ENCODE results near the gene KCNMB1.
"Not testable (repeated sequence)": the region's sequence is repeated elsewhere in the genome, so short reads cannot be mapped to it uniquely, and the experiment has no call there.

KCNMB1 gene

DNA sequence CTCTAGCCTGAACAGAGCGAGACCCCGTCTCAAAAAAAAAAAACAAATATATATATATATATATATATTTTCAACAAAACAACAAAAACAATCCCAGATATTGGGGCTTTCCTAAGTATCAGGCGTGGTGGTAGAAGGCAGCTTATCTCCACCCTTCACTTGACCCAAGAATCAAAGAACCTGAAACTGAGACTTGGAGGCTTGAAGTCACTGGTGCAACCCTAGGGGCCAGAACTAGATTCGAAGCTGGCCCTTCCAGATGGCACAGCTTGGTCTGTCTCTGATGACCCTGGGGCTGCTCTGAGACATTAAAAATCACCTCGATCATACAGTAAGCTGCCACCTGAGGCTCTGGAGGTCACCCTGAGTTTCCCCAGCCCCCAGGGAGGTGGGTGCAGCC lies 1.3 kb upstream of the KCNMB1 start:
- Histone ChIP-seq H3K27ac (ENCODE audit: low read length) (no peak overlapping the region), H3K36me3 (ENCODE audit: control insufficient read depth, low read depth, low read length) (no peaks in the 10 kb centered on the region), H3K4me3 (ENCODE audit: low read length) (no peak overlapping the region), H3K27me3 (ENCODE audit: control insufficient read depth, insufficient read depth, low read length) (no peaks in the 10 kb centered on the region), H3K4me1 (ENCODE audit: control insufficient read depth, low read depth, low read length) (peaks cover 27% of the 10 kb centered on the region), H3K9ac (ENCODE audit: low read length) (no peak overlapping the region), H3K9me3 (ENCODE audit: control insufficient read depth, low read depth, low read length) (no peaks in the 10 kb centered on the region)

DNA sequence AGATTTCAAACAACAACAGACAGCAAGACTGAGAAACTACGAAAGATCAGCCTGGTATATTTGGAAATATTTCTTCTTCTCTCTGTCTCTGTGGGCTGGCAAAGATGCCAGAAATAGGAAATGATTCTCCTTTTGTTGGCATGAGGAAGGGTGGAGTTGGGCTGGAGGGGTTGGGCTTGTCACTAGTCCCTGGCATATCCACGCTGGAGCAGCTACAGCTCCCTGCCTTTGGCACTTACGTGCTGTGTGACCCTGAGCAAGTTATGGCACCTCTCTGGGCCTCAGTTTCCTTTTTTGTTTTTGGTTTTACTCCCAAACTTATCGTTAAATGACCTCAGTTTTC lies 354 bp upstream of the KCNMB1 start:
- Histone ChIP-seq H3K4me1 (ENCODE audit: control insufficient read depth, low read depth, low read length) (peaks cover 25% of the 10 kb centered on the region), H3K4me3 (ENCODE audit: low read length) (no peak overlapping the region), H3K27ac (ENCODE audit: low read length) (no peak overlapping the region), H3K36me3 (ENCODE audit: control insufficient read depth, low read depth, low read length) (no peaks in the 10 kb centered on the region), H3K9ac (ENCODE audit: low read length) (no peak overlapping the region), H3K27me3 (ENCODE audit: control insufficient read depth, insufficient read depth, low read length) (no peaks in the 10 kb centered on the region), H3K9me3 (ENCODE audit: control insufficient read depth, low read depth, low read length) (no peaks in the 10 kb centered on the region)

DNA sequence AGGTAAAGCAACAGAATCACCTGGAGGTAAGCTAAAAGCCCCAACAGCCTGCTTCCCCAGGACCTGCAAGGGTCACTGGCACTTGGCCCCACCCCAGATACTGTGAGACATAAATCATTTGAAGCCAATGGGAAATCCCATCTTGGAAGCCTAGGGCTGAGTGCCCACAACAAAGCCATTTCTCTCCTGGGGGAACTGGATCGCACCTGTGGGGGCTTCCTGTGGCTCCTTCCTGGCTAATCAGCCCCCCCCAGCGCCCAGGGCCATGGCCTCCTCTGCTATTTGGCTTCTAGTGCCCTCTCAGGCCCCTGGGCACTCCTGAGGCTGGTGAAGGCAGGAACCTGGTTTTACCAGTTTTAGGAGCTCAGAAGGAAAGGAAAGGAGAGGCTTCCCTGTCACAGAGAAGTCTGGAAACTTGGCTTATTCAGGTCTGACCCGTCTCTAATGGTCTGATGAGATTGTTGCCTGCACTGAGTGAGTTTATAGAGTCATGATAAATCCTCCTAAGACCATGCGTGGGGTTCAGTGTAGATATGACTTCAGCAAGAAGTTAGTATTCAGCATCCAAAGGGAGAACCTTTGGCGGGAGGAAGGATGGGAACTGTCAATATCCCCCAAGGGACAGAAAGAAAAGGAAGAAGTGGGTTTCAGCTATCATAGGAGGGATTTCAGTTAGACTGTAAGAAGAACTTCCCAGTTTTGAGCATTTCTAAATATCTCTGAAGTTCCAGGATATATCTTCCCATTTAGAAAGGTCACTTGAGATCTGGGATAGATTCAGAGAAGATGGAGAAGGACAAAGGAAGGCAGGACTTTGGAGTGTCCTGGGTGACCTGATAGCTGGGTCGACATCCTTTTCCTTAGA lies 1.2 kb downstream of the KCNMB1 start:
- Histone ChIP-seq H3K9ac (ENCODE audit: low read length) (no peak overlapping the region), H3K4me3 (ENCODE audit: low read length) (no peak overlapping the region), H3K36me3 (ENCODE audit: control insufficient read depth, low read depth, low read length) (no peaks in the 10 kb centered on the region), H3K27ac (ENCODE audit: low read length) (no peak overlapping the region), H3K27me3 (ENCODE audit: control insufficient read depth, insufficient read depth, low read length) (no peaks in the 10 kb centered on the region), H3K9me3 (ENCODE audit: control insufficient read depth, low read depth, low read length) (no peaks in the 10 kb centered on the region), H3K4me1 (ENCODE audit: control insufficient read depth, low read depth, low read length) (peaks cover 15% of the 10 kb centered on the region)

DNA sequence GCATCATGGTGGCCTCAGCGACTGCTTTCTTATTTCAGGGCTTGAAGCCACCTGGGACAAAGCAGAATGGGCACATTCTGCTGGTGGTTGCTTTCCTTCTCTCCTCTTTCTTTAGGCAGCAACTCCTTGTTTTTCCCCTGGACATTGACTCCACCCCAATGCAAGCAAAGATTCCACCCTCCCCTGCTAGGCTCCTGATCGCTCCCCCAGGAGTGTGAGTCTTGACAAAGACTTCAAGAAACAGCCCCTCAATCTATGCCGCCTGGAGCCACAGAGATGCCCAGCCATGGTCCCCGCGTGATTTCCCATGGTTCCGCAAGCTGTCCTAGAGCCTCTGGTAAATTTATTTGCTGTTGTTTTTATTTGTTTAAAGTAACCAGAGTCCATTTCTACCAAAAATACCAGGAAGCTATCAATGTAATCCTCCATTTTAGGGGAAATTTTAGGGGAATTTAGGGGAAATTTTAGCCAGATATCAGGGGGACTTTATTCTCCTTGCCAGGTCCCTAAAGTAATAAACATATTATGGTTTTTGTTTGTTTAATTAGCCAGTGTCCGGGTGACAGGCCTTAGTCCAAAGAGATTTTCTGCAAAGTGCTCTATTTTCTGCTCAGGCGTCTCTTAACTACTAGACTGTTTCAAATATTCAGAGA lies 2.3 kb downstream of the KCNMB1 start:
- H3K9ac ChIP-seq (ENCODE audit: low read length), result no peak overlapping the region
- no peak overlapping the region for H3K4me3 ChIP-seq (ENCODE audit: low read length)
- peaks cover 15% of the 10 kb centered on the region for H3K4me1 ChIP-seq (ENCODE audit: control insufficient read depth, low read depth, low read length)
- H3K9me3 ChIP-seq (ENCODE audit: control insufficient read depth, low read depth, low read length), result no peaks in the 10 kb centered on the region
- no peaks in the 10 kb centered on the region for H3K27me3 ChIP-seq (ENCODE audit: control insufficient read depth, insufficient read depth, low read length)
- no peak overlapping the region for H3K27ac ChIP-seq (ENCODE audit: low read length)
- no peaks in the 10 kb centered on the region for H3K36me3 ChIP-seq (ENCODE audit: control insufficient read depth, low read depth, low read length)

DNA sequence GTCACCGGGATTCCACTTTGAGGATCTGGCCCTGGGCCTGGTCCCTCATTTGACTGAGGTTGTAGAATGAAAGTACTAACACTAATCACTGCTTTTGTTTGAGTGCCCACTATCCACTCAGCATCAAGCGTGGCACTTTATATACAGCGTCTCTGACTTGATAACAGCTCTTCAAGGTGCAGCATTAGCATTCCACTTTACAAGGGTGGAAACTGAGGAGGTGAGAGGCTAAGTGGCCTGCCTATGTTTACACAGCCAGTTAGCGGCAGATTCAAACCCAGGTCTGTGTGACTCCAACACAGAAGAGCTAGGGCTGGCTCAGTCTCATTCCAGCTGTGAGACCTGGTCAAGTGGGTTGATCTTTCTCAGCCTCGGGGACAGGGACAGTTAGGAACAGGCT lies 5.9 kb downstream of the KCNMB1 start:
- Histone ChIP-seq H3K9ac (ENCODE audit: low read length) (no peak overlapping the region), H3K27me3 (ENCODE audit: control insufficient read depth, insufficient read depth, low read length) (no peaks in the 10 kb centered on the region), H3K9me3 (ENCODE audit: control insufficient read depth, low read depth, low read length) (no peaks in the 10 kb centered on the region), H3K4me3 (ENCODE audit: low read length) (no peak overlapping the region), H3K36me3 (ENCODE audit: control insufficient read depth, low read depth, low read length) (no peaks in the 10 kb centered on the region), H3K27ac (ENCODE audit: low read length) (no peak overlapping the region), H3K4me1 (ENCODE audit: control insufficient read depth, low read depth, low read length) (peaks cover 15% of the 10 kb centered on the region)

DNA sequence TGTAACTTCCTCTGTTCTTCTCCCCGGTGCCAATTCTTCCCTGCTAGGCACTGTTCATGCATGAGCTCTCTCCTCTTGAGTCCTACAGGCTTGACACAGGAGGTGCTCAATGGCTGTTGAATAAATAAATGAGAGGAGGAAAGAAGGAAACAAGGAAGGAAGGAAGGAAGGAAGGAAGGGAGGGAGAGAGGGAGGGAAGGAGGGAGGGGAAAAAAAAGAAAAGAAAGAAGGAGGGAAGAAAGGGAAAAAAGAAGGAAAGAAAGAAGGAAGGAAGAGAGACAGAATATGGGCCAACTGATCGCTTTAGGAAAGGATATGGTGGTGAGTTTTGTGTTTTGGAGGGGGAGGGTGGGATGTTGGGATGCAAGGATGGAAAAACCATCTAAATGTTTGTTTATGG lies 6.4 kb downstream of the KCNMB1 start:
- Histone ChIP-seq H3K9ac (ENCODE audit: low read length) (no peak overlapping the region), H3K27me3 (ENCODE audit: control insufficient read depth, insufficient read depth, low read length) (no peaks in the 10 kb centered on the region)

DNA sequence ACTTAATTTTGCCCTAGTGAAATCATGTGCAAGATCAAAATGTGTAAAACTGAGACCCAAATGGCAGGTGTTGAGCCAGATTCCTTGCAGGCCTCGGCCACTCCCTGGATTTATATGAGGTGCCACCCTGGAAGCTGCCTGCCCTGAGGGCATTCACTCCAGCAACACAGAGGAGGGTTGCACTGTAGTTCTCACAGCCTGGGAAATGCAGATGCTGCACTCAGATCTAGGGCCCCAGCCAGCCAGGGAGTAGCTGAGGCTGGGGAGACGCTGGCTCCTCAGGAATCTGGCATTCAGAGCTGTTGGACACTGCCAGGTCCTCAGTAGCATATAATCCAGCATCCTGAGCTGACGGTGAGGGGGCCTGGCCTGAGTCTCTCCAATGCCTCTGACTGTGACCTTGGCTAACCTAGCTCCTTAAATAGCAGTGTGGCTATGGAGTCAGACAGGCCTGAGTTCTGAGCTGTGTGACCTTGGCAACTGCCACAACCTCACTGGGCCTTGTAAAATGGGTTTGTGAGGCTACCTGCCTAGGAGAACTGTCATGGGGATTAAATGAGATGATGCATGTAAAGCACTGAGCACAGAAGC lies 8.7 kb downstream of the KCNMB1 start:
- Histone ChIP-seq H3K4me3 (ENCODE audit: low read length) (no peak overlapping the region), H3K9ac (ENCODE audit: low read length) (no peak overlapping the region), H3K4me1 (ENCODE audit: control insufficient read depth, low read depth, low read length) (no peaks in the 10 kb centered on the region), H3K36me3 (ENCODE audit: control insufficient read depth, low read depth, low read length) (no peaks in the 10 kb centered on the region), H3K27me3 (ENCODE audit: control insufficient read depth, insufficient read depth, low read length) (no peaks in the 10 kb centered on the region), H3K27ac (ENCODE audit: low read length) (no peak overlapping the region), H3K9me3 (ENCODE audit: control insufficient read depth, low read depth, low read length) (no peaks in the 10 kb centered on the region)

More for the DNA sequence above, 6.4 kb downstream of the KCNMB1 start:
- H3K9me3 ChIP-seq (ENCODE audit: control insufficient read depth, low read depth, low read length), result no peaks in the 10 kb centered on the region
- H3K36me3 ChIP-seq (ENCODE audit: control insufficient read depth, low read depth, low read length), result no peaks in the 10 kb centered on the region
- peaks cover 15% of the 10 kb centered on the region for H3K4me1 ChIP-seq (ENCODE audit: control insufficient read depth, low read depth, low read length)
- no peak overlapping the region for H3K4me3 ChIP-seq (ENCODE audit: low read length)
- no peak overlapping the region for H3K27ac ChIP-seq (ENCODE audit: low read length)

DNA sequence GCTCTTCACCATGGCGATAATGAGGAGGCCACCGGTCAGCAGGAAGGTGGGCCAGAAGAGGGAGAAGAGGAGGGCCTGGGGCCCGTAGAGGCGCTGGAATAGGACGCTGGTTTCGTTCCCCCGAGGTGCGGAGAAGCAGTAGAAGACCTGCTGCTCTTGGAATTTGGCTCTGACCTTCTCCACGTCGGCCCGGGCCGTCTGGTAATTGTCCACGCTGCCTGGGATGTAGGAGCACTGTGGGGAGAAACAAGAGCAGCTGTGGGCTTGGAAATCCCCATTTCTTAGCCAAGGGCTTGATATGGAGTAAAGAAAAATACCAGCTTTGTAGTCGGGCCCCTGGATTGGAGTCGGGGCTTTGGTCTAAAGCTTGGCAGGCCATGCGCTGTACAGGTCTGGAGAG lies 10.4 kb downstream of the KCNMB1 start:
- Histone ChIP-seq H3K27me3 (ENCODE audit: control insufficient read depth, insufficient read depth, low read length) (no peaks in the 10 kb centered on the region), H3K36me3 (ENCODE audit: control insufficient read depth, low read depth, low read length) (no peaks in the 10 kb centered on the region), H3K9ac (ENCODE audit: low read length) (no peak overlapping the region), H3K4me1 (ENCODE audit: control insufficient read depth, low read depth, low read length) (no peaks in the 10 kb centered on the region), H3K27ac (ENCODE audit: low read length) (no peak overlapping the region), H3K4me3 (ENCODE audit: low read length) (no peak overlapping the region), H3K9me3 (ENCODE audit: control insufficient read depth, low read depth, low read length) (no peaks in the 10 kb centered on the region)

DNA sequence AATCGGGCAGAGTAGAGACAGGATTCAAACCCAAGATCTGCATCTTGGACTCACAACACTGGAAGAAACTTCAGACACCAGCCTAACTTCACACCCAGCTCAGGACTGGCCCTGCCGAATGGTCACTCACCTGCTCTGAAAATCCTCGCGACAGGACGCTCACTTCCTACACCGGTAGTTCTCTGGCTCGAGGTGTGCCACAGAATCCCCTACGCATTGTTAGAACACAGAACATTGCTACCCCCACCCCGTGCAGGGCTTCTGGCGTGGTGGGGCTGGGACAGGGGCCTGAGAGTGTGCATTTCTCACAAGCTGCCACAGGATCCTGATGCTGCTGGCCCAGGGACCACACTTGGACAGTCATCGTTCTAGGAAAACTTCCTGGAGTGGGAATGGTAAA lies 12.1 kb downstream of the KCNMB1 start:
- H3K4me3 ChIP-seq (ENCODE audit: low read length), result no peak overlapping the region
- no peaks in the 10 kb centered on the region for H3K27me3 ChIP-seq (ENCODE audit: control insufficient read depth, insufficient read depth, low read length)
- no peak overlapping the region for H3K9ac ChIP-seq (ENCODE audit: low read length)
- H3K27ac ChIP-seq (ENCODE audit: low read length), result no peak overlapping the region
- H3K36me3 ChIP-seq (ENCODE audit: control insufficient read depth, low read depth, low read length), result no peaks in the 10 kb centered on the region
- H3K9me3 ChIP-seq (ENCODE audit: control insufficient read depth, low read depth, low read length), result no peaks in the 10 kb centered on the region
- no peaks in the 10 kb centered on the region for H3K4me1 ChIP-seq (ENCODE audit: control insufficient read depth, low read depth, low read length)

DNA sequence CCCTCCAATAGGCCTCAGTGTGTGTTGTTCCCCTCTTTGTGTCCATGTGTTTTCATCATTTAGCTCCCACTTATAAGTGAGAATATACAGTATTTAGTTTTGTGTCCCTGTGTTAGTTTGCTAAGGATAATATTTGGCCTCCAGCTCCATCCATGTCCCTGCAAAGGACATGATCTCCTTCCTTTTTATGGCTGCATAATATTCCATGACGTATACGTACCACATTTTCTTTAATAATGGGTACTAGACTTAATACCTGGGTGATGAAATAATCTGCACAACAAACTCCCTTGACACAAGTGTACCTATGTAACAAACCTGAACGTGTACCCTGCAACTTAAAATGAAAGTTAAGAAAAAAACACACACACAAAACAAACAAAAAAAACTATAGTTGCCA lies 12.6 kb downstream of the KCNMB1 start:
- H3K27me3 ChIP-seq (ENCODE audit: control insufficient read depth, insufficient read depth, low read length); H3K36me3 ChIP-seq (ENCODE audit: control insufficient read depth, low read depth, low read length); H3K4me1 ChIP-seq (ENCODE audit: control insufficient read depth, low read depth, low read length); H3K4me3 ChIP-seq (ENCODE audit: low read length); H3K27ac ChIP-seq (ENCODE audit: low read length); H3K9ac ChIP-seq (ENCODE audit: low read length); H3K9me3 ChIP-seq (ENCODE audit: control insufficient read depth, low read depth, low read length): not testable (repeated sequence)

DNA sequence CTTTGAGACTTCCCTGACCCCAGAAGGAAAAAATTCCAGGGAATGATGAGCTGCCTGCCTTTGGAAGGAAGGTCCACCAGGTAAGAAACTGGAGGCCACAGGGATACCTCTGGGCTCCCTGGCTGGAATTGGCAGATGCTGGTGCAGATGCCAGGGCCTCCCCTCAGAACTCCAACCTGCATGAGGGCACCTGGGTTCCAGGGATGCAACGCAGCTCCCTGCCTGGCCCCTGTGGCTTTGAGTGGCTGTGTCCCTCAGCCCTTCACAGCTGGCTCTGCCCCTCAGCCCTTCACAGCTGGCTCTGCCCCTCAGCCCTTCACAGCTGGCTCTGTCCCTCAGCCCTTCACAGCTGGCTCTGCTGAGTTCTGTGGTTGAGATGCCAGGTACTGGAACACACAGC lies 13.9 kb downstream of the KCNMB1 start:
- H3K9me3 ChIP-seq (ENCODE audit: control insufficient read depth, low read depth, low read length), result no peaks in the 10 kb centered on the region

DNA sequence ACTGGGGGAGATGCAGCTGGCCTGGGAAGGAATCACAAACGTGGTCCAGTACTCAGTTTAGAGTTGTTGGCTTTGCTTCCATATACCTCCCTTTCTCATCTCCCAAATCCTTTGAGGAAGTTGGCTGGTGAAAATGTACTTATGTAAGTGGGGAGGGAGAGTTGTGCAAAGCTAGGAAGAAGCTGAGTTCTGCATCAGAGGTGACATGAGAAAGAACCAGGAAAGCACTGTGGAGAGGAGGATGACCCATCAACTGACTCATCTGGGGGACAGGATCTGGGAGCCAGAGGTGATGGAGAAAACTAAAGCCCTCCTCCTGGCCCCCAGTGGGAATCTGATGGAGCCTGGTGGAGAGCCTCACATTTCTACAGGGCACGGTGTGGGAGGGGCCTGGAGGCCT lies 16.2 kb downstream of the KCNMB1 start:
- H3K27me3 ChIP-seq (ENCODE audit: control insufficient read depth, insufficient read depth, low read length), result no peaks in the 10 kb centered on the region
- H3K9me3 ChIP-seq (ENCODE audit: control insufficient read depth, low read depth, low read length), result no peaks in the 10 kb centered on the region
- H3K4me1 ChIP-seq (ENCODE audit: control insufficient read depth, low read depth, low read length), result no peaks in the 10 kb centered on the region
- H3K4me3 ChIP-seq (ENCODE audit: low read length), result no peak overlapping the region
- no peaks in the 10 kb centered on the region for H3K36me3 ChIP-seq (ENCODE audit: control insufficient read depth, low read depth, low read length)
- no peak overlapping the region for H3K9ac ChIP-seq (ENCODE audit: low read length)
- no peak overlapping the region for H3K27ac ChIP-seq (ENCODE audit: low read length)

More for the DNA sequence above, 13.9 kb downstream of the KCNMB1 start:
- no peak overlapping the region for H3K27ac ChIP-seq (ENCODE audit: low read length)
- no peaks in the 10 kb centered on the region for H3K4me1 ChIP-seq (ENCODE audit: control insufficient read depth, low read depth, low read length)
- no peak overlapping the region for H3K4me3 ChIP-seq (ENCODE audit: low read length)
- no peaks in the 10 kb centered on the region for H3K36me3 ChIP-seq (ENCODE audit: control insufficient read depth, low read depth, low read length)
- no peak overlapping the region for H3K9ac ChIP-seq (ENCODE audit: low read length)
- H3K27me3 ChIP-seq (ENCODE audit: control insufficient read depth, insufficient read depth, low read length), result no peaks in the 10 kb centered on the region

All from iPS-18a (cell line).